Neural progenitor cell (in vitro differentiated cells): ENCODE results near the gene COL11A2.

Experiments used
- EZH2 ChIP-seq: fragments of 200-600 bp; sonication (generic); IDR thresholded peaks from 2 replicates; pipeline ENCODE4 v1.6.1; 2017; ENCODE audit warnings: antibody characterized with exemption, mild to moderate bottlenecking, moderate library complexity
- EZH2phosphoT487 ChIP-seq: fragments of 200-600 bp; sonication (generic); IDR thresholded peaks from 2 replicates; pipeline ENCODE4 v1.6.1; 2017; ENCODE audit warnings: antibody characterized with exemption
- TF ChIP-seq, protein P1 (sequence below): fragments of 200-600 bp; sonication (generic); IDR thresholded peaks from 2 replicates; pipeline ENCODE4 v1.5.1; 2017; ENCODE audit warnings: antibody characterized with exemption, mild to moderate bottlenecking

DNA sequence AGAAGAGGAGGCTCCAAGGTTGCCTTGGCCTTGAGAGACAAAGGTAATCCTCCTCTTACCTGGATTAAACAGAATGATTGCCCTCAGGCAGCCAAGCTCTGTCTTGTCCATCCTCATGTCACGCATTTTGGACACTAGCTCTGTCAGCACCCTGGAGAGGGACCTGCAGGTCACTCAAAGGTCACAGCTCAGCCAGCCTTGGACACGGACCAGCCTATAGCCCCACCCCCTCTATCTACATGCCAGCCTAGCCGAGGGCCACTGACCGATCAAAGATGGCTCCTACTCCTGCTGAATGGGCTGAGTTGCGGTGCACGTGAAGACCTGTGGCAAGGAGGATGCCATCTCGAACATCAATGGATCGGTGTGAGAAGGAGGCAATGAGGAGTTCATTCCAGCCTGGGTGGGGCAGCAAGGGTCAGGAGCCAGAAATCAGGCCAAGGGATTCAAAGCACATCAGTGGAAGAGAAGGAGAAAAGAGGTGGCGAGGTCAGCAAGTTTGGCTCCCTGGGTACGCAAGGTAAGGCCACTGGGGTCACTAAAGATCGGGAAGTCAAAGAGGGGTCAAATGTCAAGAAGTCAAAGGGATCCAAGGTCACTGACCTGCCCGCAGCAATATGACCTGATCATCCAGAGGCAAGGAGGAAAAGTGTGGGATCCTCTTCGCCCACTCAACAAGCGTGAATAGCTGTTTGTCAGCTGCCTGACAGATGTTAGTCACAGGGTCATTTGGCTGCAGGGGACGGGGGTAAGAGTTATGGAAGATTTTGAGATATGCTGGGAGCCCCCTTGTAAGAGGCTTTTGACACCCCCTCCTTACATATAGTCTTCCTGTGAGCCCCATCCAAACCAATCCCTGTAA lies 3.3 kb upstream of the COL11A2 start:
- TF ChIP-seq, protein P1, sequence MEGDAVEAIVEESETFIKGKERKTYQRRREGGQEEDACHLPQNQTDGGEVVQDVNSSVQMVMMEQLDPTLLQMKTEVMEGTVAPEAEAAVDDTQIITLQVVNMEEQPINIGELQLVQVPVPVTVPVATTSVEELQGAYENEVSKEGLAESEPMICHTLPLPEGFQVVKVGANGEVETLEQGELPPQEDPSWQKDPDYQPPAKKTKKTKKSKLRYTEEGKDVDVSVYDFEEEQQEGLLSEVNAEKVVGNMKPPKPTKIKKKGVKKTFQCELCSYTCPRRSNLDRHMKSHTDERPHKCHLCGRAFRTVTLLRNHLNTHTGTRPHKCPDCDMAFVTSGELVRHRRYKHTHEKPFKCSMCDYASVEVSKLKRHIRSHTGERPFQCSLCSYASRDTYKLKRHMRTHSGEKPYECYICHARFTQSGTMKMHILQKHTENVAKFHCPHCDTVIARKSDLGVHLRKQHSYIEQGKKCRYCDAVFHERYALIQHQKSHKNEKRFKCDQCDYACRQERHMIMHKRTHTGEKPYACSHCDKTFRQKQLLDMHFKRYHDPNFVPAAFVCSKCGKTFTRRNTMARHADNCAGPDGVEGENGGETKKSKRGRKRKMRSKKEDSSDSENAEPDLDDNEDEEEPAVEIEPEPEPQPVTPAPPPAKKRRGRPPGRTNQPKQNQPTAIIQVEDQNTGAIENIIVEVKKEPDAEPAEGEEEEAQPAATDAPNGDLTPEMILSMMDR = no peak
- TF ChIP-seq EZH2 (no peak), EZH2phosphoT487 (no peak)
